Femur (tissue), 1 donor: Measurements from ENCODE around the gene NDST1.

Experiments used
- DNase-seq: peaks from one replicate; pipeline ENCODE4 v3.0.0-alpha.2; 2017

The NDST1 gene

DNA sequence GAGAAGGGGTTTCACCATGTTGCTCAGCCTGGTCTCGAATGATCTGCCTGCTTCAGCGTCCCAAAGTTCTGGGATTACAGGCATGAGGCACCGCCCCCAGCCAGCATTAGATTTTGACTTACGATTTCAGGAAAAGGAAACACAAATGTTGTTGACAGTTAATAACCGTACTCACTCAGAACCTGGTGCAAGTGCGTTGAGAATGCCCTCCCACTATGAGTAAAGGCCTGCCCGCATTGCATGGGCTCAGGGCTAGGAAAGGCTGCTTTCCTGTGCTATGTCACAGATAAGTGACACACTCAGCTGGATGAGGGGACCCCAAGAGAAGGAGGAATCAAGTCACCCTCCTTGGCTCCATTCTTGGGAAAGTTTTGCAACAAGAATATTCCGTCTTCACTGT, 42.4 kb downstream of the NDST1 start:
- DNase-seq: no peak

DNA sequence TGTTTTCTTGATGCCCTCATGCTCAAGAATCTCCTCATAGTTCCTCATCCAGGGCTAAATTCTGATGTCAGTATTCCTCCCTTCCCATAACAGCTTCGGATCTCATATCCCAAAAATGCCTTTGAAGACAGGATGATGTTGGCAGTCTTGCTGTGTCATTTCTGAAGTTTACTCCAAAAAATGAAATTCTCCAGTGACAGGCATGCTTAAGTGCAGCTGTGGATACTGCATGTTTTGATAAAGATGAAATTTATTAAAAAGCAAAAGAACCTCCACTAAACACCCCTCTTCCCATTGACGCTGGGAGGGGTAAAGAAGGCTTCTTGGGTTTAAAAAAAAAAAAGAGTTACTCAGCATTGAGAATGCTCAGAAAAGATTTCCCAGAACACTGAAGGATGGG, 43.1 kb downstream of the NDST1 start:
- no peak for DNase-seq

DNA sequence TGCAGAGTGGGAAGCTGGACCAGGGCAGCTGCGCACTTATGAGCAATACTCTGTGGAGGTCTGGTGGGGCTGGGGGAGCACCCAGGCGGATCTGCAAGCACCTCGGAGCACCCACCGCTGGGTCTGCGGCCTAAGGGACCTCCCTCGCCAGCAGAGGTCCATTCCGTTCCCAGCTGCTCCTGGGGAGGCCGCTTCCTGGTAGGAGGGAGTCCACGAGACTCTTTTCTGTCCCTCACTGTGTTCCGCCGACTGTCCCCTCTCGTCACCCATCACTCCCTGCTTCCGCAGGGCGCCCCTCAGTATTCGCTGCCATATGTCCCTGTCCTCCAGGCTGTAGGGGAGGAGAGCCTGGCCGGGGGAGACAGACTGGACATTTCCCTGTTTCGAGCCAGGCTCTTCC, 45.5 kb downstream of the NDST1 start:
- DNase-seq: no peak

DNA sequence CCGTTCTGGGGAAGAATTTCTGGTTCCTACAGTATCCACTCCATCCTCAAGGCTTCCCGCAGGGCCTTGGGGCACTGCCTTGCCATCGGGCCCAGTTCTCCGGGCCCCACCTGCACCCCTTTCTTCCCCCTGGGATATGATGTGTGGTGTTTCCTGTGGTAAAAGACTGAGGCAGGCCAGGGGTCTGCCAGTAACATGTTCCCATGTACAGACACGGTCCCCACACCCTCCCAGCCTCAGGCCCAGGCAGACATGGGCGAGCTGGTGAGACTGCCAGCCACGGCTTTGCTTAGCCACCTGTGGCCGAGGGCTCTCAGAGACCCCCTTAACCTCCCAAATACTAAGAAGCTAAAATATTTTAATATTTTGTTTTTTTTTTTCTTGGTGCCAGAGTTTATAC, 46.0 kb downstream of the NDST1 start:
- DNase-seq: no peak

DNA sequence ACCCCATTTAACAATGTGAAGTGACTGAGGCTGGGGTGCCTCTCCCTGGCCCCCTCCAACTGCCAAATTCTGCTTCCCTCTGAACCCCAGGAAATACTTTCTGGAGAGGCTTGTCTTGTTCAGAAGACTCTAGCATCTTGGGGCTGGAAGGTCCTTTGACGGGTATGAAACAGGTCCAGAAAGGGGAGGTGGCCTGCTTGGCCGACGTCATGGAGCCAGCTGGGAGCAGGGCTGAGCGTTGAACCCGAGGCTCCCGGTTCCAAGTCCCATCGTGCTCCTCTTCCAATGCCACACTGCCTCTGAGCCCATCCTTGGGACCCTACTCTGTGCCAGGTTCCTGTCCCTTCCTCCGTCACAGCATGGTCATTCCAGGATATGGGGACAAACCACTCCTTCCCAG, 46.9 kb downstream of the NDST1 start:
- DNase-seq: no peak

DNA sequence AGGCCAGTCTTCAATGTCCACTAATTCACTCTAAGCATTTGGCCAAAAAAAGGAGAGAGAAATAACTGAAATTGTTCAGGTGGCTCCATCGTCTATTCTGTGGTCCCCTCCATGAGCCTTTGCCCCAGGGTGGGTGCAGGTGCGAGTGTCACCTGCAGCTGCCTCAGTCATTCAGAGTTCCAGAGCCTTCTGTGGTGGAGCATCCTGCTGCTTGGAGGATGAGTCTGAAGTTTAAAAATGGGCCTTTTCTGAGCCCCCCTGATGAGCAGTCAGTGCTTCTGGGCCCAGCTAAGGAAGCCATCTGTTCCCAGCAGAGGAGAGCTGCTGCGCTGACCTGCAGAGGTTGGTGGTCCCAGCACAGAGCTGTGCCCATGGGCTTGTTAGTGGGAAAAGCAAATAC, 48.2 kb downstream of the NDST1 start:
- no peak for DNase-seq

DNA sequence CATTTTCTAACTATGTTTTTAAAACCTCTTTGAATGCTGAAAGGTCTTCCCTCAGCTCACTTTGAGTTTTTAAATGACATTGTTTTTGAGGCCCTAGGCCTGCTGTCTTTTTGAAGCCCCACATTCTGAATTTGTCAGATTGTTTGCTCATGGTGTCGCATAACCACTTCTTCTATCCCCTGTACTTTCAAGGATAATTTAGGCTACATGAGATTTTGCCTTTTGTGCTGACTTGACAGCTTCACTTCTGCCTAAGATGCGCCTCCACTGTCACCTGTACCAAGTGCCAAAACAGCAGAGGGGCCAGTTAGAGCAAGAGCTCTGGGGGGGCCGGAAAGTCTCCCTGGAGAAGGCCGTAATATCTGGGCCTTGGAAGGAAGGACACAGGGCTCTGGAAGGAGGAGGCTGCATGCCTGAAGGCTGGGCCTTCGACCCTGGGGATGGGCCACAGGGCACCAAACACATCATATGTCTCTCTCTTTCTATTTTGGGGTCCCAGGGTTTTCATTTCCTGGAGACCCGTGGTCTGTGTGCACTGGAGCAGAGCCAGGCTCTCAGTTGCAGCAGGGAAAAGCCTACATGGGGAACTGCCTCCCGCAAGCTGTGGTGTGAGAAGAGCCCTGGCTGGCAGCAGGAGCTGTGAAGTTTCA, 49.1 kb downstream of the NDST1 start:
- no peak for DNase-seq

DNA sequence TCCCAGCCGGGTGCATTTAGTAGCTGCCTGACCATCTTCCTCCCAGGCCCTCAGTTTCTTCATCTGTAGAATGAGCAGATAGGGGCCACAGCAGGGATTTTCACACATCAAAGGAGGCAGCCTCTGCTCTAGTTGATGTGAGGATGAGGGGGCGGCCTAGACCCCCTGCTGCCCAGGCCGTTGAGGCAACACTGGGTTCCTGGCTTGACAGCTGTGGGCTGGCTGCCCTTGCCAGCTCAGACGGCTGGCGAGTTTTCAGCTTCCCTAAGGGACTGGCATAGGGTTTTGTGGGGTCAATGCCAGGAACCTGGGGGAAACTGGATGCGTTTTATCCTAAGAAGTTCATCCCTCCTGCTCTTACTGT, 49.6 kb downstream of the NDST1 start:
- DNase-seq: no peak

DNA sequence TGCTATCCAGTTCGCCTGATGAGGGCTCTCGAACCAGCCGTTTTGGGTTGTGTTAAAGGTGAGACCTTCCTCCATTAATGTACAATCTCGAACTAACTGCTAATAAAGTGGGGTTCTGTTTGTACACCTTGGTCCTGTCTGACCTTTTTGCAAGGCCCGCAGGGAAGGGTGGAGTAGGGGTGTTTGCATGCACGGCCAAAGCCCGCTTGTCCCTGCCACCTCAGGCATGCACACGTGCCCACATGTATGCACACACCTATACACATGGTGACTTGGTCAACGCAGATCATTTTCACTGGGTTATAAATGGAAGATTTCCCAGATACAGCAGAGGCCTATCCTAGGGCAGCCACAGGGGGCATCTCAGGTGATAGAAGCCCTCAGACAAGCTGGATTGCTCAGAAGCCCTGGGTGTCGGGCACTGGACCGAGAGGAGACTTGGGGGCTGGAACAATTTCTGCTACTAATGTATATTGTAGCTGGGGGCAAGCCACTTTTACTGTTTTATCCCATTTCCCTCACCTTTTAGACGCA, 50.2 kb downstream of the NDST1 start:
- DNase-seq: no peak

DNA sequence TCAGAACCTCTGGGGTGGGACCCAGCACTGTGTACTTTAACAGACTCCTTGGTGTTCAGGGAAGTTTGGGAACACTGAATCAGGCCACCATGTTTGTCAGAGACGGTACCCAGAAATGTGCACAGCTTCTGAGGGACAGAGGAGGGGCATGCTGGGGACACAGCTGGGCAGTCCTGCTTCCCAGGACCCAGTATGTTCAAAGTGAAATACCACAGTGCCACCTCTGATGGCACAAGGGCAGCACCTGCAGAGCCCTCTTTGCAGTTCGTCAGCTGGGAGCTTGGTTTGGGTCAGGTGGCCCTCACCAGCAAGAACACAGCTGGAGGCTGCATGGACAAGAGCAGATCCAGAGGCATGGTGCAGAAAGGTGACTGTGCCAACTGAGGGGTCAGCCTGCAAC, 51.2 kb downstream of the NDST1 start:
- no peak for DNase-seq

DNA sequence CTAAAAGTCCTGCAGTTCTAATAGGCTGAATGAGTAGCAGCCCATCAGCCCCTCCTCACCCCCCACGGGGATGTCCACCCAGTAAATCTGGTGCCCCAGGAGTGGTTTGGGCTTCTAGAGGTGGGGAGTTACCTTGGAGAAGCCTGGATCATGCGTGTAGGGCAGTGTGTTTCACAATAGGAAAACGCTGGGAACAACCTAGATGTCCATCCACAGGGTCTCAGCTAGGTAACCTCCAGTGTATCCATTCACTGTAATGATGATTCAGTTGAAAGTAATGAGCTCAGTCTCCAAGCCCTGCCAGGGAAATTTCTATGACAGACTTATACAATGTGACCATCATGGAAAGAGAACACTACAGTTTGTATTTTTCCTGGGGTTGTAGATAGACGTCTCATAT, 51.8 kb downstream of the NDST1 start:
- DNase-seq: no peak

DNA sequence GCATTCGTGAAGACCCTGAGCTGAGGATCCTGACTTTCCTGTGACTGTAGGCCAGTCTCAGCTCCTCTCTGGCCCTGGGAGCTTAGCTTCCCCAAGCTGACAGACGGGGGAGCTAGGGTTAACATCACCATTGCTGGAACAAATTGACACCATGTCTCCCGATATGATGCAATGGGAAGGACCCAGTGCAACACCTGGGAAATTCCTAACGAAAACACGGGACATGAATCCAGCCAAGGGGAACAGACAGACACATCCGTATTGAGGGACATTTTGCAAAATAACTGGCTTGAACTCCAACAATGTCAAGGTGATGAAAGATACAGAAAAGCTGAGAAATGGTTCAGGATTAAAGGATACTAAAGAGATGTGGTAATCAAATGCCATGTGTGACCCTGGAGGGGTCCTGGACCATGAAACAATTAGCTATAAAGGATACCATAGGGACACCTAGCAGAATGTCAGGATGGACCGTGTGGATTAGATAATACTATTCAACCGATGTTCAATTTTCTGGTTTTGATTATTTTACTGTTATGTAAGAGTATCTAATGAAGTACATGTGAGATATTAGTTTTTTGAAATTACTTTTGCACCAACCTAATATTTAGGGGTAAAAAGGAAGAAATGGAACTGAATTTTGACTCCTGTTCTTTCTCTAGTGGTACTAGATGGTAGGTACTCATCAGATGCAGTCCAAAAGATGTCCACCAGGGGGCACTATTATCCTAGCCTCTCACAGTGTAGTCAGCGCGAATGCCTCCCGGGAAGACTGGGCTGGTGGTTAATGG, 52.7 kb downstream of the NDST1 start:
- DNase-seq: peak; percentile 91

DNA sequence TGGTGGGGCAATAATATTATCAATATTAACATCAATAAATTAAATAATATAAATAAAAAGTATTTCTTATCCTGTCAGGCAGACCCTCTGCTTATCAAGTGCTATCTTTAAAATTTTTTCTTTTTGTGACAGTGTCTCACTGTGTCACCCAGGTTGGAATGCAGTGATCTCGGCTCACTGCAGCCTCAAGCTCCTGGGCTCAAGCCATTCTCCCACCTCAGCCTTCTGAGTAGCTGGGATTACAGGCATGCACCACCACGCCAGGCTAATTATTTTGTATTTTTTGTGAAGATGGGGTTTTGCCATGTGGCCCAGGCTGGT, 53.2 kb downstream of the NDST1 start:
- no peak for DNase-seq

DNA sequence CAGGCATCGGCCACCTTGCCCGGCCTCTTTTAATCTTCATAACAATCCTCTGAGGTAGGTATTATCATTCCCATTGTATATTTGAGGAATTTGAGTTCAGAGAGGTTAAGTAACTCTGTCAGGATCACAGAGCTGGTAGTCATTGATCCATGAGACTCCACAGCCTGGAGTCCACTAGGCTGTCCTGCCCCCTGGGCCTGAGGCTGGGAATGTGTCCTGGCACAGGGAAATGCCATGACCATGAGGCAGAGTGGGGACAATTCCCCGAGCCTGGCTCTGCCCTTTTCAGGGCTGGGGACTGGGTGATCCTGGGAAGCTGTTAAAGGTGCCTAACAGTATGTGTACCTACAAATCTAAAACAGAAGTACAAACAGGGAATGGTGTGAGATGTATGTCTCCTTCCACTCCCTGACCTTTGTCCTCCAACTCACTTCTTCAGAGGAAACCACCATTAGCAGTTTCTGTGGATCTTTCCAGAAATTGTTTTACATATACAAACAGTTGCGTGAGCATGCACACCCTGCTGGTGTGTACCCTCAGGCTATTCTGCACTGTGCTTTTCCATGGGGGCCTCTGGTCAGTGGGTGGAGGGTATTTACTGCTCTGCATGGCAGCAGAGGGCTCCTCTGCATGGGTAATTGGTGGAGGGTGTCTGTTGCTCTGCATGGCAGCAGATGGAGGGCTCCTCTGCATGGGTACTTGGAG, 53.8 kb downstream of the NDST1 start:
- DNase-seq: no peak

DNA sequence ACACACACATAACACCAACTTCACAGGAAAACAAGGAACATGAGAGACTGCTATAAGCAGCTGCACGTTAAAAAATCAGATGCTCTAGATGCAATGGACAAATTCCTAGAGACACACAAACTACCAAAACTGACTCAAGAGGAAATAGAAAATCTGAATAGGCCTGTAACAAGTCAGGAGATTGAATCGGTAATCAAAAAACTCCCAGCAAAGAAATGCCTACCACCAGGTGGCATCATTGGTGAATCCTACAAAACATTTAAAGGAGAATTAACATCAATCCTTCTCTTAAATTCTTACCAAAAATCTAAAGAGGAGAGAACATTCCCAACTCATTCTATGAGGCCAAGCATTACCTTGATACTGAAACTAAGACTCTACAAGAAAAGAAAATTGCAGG, 54.9 kb downstream of the NDST1 start:
- DNase-seq: no peak

DNA sequence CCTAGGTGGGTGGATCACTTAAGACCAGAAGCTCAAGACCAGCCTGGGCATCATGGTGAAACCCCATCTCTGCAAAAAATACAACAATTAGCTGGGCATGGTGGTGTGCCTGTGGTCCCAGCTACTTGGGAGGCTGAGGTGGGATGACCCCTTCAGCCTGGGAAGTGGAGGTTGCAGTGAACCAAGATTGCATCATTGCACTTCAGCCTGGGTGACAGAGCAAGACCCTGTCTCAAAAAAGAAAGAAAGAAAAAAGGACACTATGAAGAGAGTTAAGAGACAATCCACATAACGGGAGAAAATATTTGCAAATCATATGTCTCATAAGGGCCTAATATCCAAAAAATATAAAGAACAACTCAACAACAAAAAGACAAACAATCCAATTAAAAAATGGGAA, 57.9 kb downstream of the NDST1 start:
- DNase-seq: no peak

DNA sequence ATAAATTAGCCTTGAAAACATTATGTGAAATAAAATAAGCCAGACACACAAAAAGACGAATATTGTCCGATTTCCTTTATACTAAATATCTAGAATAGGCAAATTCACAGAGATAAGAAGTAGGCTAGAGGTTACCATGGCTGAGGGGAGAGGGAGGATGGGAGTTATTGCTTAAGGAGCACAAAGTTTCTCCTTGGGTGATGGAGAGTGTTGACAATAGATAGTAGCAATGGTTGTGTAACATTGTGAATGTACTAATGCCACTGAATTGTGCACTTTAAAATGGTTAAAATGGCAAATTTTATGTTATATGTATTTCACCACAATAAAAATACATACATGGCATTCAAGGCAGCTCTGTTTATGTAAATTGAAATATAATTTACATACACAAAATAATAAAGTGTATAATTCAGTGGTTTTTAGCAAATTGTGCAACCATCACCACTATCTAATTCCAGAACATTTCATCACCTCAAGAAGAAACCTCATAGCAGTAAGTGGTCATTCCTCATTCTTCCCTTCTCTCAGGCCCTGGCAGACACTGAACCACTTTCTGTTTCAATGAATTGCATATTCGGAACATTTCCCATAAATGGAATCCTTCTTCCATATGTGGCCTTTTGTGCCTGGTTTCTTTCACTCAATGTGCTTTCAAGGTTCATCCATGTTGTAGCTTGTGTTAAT, 59.2 kb downstream of the NDST1 start:
- DNase-seq: no peak

DNA sequence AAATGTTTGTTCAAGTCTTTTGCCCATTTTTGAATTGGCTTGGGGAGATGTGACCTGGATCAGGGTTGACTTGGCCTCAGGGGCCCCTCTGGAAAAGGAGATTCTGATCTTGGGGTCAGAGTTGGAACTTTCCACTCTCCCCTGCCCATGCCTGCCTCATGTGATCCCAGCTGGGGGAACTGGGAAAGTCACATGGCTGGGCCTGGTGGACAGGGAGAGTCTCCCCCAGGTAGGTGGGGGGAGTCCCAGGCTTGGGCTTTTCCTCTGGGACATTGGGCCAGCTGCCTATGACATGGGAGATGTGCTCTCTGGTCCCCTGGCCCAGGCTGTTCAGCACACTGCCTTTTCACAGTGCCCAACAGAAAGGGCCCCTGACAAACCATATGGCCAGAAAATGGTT, 60.7 kb downstream of the NDST1 start:
- DNase-seq: no peak

DNA sequence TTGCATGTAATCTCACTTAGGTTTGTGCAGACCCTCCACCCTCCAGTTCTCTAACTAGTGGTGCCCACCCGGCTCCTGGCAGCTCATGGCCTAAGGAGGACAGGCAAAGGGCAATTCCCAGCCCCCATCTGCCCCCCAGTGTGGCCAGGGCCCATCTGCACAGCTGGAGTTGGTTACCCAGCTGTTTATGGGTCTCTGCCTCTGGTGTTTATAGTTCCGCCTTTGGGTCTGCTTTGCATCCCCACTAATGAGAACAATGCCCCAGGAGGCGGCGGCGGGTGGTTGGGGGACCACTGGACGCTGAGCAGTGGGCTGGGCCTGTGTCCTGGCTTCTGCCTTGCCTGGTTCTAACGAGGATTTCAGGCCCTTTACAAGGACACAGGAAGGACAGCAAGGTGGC, 62.4 kb downstream of the NDST1 start:
- no peak for DNase-seq

DNA sequence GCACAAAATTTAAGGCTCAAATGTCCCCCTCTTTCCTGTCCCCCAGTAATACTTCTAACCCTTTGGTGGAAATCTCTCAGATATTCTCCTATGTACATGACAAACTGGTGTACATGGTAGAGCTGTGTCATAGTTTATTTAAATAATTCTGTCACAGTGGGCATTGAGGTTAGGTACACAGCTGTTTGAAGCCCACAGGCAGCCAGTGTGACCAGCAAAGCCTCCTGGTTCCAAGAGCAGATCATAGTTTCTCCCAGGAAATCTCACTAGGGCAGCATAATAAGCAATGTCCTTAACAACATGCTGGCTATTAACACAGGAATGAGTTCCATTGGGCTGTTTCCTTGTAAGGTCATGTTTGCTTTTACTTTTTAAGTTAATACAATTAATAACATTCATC, 63.9 kb downstream of the NDST1 start:
- no peak for DNase-seq

DNA sequence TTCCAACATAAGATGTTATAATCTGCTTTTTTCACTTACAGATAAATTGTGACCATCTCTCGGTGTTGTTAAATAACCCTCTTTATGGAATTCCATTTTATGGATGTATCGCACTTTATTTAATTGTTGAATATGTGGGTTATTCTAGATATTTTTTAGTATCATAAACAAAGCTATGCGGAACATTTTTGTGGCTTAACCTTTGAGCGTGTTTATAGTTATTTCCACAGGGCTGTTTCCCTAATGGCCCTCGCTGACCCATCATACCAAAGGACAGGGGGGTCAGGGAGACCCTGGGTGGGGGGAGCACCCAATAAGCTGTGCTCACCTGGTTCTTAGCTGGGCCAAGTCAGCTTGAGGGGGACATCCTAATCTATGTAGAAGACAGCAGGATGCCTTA, 65.3 kb downstream of the NDST1 start:
- no peak for DNase-seq

DNA sequence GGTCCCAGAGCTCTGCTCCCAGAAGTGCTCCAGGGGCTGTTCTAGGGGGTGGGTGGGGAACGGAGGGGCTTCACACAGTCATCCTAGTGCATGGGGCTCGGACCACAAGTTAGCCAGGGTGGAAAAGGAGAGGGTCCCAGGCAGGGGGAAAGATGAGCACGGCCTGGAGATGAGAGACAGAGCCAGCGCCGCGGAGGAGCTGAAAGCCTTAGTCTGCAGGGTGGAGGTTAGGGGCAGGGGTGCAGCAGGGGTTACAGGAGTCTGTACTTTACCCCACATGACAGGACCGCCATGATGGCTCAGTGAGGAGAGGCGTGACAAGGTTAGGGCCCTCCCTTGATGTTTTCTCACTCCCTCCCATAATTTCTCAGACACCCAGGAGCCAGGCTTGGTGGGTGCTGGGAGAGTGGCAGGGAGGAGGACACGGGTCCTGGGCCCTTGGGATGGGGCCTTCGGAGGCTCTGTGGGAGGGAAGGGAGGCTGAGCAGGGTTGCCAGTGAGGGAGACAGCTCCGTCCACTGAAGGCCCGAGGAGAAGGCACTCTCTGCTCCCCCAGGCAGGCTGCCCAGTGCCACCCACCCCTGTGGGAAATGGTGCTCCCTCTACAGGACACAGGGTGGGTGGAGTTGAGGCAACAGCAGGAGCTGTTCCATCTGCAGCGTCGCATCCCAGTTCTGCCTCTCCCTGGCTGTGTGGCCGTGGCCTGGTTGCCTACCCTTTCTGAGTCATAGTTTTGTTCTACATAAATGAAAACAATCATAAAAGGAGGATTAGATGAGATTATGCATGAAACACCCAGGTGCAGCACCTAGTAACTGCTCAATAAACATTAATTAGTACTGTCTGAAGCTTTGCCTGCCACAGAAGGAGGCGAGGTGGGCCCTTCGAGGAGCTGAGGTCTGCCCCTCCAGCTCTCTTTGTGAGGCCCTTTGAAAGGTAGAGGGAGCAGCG, 66.2 kb downstream of the NDST1 start:
- no peak for DNase-seq
